ENCODE measurements around the gene MAGT1.
"Not testable (repeated sequence)": the region's sequence is repeated elsewhere in the genome, so short reads cannot be mapped to it uniquely, and the experiment has no call there.

The MAGT1 gene

DNA sequence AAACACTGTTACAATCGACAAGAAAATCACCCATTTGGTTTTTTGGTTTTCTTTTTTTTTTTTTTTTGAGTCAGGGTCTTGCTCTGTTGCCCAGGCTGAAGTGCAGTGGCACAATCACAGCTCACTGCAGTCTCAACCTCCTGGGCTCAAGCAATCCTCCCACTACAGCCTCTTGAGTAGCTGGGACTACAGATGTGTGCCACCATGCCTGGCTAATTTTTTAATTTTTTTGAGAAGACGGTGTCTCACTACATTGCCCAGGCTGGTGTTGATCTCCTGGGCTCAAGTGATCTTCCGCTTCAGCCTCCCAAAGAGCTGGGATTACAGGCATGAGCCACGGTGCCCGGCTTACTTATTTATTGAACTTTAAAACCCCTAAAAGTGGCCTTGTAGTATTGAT, 63.7 kb downstream of the MAGT1 start:
- not testable (repeated sequence) for DNase-seq (ENCODE audit: low read depth)

GRCh38 chrX:77821989-77822388, 73.2 kb downstream of the MAGT1 start:
- DNase-seq (ENCODE audit: low read depth): not testable (repeated sequence)

DNA sequence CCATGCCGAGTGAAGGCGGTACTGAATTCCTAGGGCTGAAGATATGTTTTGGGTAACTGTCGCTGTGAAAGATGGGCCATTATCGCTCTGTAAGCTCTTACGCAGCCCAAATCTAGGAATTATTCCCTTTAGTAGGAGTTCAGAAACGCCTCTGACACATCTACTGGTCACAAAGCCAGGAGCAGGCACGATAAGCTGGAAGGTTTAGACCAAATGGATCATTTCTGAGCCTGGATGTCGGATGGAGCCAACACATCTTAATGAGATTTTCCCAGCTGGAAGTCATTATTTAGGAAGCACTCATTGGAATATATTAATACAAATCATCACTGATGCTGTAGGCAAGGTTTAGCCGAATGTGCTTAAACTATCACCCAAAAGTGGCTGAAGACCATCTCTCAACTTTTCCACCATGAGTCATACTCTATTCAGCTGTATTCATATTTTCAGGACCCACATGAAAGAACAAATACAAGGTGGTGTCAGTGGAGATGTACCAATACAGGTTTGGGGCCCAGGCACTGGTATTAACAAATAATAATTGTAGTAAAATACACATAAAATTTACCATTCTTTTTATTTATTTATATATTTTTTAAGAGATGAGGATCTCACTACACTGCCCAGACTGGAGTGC, 75.0 kb downstream of the MAGT1 start:
- no peak for DNase-seq (ENCODE audit: low read depth)

DNA sequence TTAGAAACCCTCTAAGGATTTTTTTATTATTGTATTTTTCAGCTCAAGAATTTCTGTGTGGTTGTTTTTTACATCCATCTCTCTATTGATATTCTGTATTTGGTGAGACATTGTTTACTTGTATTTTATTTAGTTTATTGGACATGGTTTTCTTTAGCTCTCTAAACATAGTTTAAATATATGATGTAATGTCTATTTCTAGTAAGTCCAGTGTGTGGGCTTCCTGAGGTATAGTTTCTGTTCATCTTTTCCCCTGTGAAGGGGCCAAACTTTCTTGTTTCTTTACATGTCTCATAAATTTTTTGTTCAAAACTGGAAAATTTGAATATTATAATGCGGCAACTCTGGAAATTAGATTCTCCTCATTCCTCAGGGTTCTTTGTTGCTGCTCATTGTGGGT, 81.0 kb downstream of the MAGT1 start:
- DNase-seq (ENCODE audit: low read depth): no peak

DNA sequence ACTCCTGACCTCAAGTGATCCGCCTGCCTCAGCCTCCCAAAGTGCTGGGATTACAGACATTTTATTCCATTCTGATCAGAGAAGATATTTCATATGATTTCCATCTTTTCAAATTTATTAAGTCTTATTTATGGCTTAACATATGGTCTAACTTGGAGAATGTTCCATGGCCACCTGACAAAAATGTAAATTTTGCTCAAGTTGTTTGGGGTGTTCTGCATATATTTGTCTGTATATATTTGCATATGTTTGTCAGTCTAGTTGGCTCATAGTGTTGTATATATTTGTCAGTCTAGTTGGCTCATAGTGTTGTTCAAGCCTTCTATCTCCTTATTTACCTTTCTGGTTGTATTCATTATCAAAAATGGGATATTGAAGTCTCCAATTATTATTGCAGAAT, 93.0 kb downstream of the MAGT1 start:
- DNase-seq (ENCODE audit: low read depth): no peak

DNA sequence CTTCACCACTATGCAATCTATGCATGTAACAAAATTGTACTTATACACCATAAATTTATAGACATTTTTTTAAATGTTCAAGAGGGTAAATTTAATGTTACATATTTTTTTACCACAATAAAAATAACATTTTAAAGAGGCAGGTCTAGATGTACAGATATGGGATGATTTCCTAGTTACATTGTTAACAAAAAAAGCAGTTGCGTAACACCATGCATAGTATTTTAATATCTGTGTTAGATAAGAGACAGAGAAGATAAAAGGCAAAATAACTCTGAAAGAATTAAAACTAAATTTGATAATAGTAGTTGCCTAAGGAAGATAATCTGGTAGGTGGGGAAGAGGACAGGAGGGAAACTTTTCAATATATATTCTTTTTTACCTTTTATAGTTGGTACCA, 100.1 kb downstream of the MAGT1 start:
- no peak for DNase-seq (ENCODE audit: low read depth)

DNA sequence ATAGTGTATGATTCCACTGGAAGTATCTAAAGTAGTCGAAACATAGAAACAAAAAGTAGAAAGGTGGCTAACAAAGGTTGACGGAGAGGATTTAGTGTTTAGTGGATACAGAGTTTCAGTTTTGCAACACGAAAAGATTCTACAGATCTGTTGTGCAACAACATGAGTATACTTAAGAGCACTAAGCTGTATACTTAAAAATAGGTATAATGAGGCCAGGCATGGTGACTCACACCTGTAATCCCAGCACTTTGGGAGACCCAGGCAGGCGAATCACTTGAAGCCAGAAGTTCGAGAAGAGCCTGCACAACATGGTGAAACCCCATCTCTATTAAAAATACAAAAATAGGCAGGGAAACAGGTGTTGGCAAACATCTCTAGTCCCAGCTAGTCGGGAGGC, 101.3 kb downstream of the MAGT1 start:
- DNase-seq (ENCODE audit: low read depth): no peak

- DNase-seq (ENCODE audit: low read depth): no peak
Observed at GRCh38 chrX:77788050-77788449, 107.2 kb downstream of the MAGT1 start.

GRCh38 chrX:77786365-77786680, 108.9 kb downstream of the MAGT1 start:
- DNase-seq (ENCODE audit: low read depth): no peak

- DNase-seq (ENCODE audit: low read depth): peak; percentile 59
Observed at GRCh38 chrX:77785486-77786364, 109.5 kb downstream of the MAGT1 start, which contains the start of gene ATRX. Gene ATRX (minus strand): TSS chrX:77786216. CDS start chrX:77786001, 215 bp downstream.

- DNase-seq (ENCODE audit: low read depth): no peak
Observed at GRCh38 chrX:77779695-77780094, 115.5 kb downstream of the MAGT1 start.

DNA sequence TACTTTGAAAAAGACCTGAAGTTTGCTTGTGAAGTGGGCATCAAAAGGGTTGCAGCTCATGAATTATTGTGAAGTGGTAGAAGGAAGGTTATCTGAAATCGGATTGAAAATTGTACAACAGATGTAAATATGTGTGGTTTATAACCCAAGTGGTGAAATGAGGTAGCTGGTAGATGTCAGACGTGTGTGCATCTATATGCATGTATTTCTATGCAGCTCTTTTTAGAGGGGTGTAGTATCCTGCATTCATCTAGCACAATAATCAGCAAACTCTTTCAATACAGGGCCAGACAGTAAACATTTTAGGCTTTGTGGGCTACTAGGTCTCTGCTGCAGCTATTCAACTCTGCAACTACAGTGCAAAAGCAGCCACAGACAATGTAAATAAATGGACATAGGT, 118.6 kb downstream of the MAGT1 start:
- no peak for DNase-seq (ENCODE audit: low read depth)

Measured in activated T-helper 9 cell treated with anti-CD3 and anti-CD28 coated beads, Interleukin-2, amount 50 U/mL, for 16 hours (primary cell).